GM21825 (cell line): ENCODE results near the gene PPWD1.
"Not testable (repeated sequence)": the region's sequence is repeated elsewhere in the genome, so short reads cannot be mapped to it uniquely, and the experiment has no call there.

Source experiments
- ATAC-seq: cut with Tn5 transposase; IDR thresholded peaks from one replicate; pipeline ENCODE4 v1.9.1; 2021; ENCODE audit warnings: mild to moderate bottlenecking, moderate library complexity; ENCODE audit not compliant: unreplicated experiment

The PPWD1 gene

DNA sequence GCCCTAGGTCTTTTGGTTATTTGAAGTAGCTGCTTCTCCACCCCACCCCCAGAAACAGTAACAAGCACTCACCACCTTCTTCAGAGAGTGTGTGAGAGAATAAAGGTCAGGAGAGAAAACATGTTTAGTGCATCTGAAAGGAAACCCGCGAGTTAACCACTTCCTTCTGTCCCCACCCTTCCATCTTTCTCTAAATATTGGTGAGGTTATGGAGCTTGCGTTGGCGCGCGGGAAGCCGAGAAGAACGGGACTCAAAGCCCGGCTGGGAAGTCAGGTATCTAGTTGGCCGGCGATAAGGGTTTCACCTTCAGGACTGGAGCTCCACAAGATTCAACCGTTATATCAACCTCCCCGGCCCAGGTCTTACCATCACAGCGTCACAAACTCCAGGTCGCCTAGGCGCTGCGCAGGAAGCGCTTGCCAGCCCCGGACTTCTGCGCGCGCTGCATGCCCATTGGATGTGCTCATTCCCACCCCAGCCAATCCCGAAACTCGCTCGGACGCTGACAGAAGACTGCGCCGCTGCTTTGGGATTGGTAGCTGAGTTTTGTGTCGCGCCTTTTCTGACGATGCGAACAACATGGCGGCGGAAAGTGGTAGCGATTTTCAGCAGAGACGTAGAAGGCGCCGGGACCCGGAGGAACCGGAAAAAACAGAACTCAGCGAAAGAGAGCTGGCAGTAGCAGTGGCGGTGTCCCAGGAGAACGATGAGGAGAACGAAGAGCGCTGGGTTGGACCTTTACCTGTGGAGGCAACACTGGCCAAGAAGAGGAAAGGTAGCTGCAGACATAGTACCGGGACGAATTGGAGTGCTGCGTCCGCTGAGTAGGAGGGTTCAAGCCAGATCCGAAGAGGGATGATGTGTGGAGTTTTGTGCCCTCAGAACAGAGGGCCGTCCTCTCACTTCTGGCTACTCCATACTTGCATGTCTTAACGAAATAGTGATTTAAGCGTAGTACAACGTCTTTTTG is at the start of gene PPWD1, which contains the start of gene CENPK:
Gene PPWD1, plus strand, starts transcription at position 566 of the 971 bp plus-strand sequence. Its CDS starts 15 bp downstream, at position 581.
Gene CENPK, minus strand, starts transcription at position 438 of the 971 bp plus-strand sequence. CDS start 8,261 bp downstream, outside the sequence.
- peak; percentile 100 for ATAC-seq

DNA sequence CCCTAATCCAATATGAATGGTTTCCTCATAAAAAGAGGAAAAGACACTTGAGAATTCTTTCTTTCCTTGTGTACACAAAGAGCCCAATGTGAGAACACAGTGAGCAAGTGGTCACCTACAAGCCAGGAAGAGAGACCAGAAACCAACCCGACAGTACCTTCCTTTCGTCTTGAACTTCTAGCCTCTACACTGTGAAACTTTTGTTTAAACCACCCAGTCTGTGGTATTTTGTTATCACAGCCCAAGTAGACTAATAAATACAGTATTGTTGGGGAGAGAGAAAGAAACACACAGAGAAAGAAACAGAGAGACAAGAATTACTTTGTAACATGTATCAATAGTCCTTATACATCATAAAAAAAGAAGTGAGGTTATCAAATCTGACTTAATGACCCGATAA is 37.4 kb upstream of the PPWD1 start:
- ATAC-seq, result no peak

DNA sequence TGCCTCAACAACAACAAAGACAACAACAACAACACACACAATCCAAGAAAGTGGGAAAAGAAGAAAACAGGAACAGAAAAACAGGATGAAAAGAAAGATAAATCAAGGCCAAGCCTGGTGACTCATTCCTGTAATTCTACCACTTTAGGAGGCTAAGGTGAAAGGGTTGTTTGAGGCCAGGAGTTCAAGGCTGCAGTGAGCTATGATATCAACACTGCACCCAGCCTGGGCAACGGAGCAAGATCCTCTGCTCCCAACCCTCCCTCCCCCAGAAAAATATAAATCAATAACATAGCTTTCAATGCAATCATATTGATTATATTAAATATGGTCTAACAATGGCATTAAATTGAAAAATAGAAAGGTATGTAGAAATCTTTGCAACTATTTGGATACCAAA is 32.2 kb upstream of the PPWD1 start:
- no peak for ATAC-seq

DNA sequence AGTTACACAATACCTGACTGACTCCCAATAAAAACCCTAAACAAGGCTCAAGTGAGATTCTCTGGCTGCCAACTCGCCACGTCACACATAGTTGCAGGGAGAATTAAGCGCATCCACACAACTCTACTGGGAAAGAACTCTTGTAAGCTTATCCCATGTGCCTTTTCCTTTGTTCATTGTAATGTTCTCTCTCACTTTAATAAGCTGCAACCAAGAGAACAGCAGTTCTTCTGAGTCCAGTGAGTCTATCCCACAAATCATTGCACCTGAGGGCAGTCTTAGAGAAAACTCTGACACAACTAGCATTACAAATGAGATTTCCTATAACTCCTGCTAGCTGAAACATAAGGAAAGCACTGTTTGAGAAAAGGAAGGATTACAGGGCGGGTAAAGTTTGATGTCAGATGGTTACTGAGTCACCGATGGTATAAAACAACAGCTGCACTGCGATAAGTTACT is 27.5 kb upstream of the PPWD1 start:
- no peak for ATAC-seq

DNA sequence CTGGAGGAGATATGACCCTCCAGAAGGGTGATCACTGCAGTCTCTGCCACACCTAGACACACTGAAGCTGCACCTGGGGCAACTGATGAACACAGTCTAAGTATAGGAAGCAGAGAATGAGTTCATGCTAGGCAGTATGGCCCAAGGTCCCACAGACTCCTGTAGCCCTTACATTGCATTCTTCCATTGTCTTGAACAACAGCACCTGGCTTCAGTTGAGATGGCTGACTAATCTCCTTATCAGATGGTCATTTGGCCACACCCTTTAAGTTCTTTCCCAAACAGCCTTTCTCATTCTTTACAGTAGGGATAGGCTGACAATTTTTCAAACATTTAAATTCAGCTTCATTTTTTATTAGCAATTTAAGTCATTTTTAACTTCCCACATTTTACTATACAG is 23.3 kb upstream of the PPWD1 start:
- no peak for ATAC-seq

DNA sequence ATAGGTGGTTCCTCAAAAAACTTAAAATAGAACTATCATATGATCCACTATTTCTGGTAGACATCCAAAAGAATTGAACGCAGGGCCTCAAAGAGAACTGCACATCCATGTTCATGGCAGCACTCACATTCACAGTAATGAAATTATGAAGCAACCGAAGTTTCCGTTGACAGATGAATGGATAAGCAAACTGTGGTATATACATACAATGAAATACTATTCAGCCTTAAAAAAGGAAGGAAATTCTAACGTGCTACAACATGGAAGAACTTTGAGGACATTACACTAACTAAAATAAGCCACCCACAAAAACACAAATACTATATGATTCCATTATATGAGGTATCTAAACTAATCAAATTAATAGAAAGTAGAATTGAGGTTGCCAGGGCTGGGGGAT is 18.6 kb upstream of the PPWD1 start:
- ATAC-seq, result no peak

DNA sequence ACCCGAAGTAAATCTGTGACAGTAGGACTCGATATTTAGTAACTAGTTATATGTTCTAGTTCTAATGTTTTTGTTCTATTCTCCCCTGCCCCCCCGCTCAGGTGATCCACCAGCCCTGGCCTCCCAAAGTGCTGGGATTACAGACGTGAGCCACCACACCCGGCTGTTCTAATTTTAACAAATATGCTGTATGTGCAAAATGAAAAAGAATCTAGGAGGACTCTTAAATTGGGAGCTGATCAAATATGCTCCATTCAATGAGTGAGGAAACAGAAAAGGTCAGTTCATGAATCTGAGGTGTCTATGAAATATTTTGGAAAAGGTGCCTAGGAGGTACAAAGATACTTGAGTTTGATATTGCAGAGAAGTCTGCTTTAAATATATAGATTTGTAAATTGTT is 17.0 kb upstream of the PPWD1 start:
- ATAC-seq, result no peak

DNA sequence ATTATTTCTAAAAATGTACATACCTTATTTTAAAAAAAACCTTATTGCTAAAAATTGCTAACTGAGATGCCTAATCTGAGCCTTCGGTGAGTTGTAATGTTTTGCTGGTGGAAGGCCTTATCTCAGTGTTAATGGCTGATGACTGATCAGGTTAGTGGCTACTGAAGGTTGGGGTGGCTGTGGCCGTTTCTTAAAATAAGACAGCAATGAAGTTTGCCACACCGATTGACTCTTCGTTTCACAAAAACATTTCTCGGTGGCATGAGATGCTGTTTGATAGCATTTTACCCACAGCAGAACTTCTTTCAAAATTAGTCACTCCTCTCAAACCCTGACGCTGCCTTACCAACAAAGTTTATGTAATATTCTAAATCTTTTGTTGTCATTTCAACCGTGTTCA is 14.8 kb upstream of the PPWD1 start:
- ATAC-seq, result no peak

DNA sequence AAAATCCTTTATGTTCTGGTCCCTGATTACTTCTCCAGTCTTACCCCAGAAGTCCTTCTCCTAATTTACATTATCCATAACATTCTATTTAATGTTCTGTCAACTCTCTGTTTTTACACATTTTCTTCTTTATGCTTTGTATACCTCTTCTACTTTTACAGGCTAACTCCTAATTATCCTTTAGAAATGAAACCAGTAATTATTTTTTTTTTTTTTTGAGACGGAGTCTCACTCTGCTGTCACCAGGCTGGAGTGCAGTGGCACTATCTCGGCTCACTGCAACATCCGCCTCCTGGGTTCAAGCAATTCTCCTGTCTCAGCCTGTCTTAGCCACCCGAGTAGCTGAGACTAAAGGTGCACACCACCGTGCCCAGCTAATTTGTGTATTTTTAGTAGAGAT is 9.2 kb upstream of the PPWD1 start:
- ATAC-seq, result no peak

DNA sequence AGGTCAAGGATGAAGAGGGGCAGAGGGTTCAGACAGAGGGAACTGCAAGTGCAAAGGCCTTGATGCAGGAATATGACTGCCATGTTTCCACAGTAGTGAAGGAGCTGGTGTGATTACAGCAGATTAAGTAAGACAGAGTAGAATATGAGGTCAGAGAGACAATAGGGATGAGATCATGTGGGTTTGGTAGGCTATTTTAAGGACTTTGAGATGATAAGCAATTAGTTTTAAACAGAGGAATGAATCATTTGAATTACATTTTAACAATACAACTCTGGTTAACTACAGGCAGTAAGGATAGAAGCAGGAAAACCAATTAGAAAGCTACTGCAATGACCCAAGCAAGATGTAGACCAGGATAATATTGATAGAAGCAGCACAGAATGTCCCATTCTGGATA is 7.8 kb upstream of the PPWD1 start:
- ATAC-seq, result no peak

DNA sequence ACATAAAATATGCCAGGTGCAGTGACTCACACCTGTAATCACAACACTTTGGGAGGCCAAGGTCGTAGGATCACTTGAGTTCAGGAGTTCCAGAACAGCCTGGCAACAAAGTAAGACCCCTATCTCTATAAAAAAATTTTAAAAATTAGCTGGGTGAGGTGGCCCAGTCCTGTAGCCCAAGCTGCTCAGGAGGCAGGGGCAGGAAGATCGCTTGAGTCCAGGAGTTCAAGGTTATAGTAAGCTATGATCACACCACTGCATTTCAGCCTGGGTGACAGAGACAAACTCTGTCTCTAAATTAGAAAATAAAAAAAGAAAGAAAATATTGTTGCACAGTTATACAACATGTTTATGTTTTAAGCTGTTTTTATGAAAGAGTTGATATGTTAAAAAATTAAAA is 6.9 kb upstream of the PPWD1 start:
- no peak for ATAC-seq

DNA sequence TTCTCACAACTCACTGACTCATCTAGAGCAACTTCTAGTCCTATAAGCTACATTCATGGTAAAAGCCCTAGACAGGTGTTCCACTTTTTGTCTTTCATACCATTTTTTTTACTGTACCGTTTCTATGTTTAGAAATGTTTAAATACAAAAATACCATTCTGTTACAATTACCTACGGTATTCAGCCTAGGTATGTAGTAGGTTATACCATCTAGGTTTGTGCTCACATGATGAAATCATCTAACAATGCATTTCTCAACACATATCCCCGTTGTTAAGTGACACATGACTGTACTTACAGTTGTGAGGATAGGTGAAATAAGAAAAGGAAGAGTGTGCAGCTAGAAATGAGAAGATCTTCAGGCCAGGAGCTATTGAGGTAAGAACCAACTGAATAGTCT is 6.4 kb upstream of the PPWD1 start:
- no peak for ATAC-seq

DNA sequence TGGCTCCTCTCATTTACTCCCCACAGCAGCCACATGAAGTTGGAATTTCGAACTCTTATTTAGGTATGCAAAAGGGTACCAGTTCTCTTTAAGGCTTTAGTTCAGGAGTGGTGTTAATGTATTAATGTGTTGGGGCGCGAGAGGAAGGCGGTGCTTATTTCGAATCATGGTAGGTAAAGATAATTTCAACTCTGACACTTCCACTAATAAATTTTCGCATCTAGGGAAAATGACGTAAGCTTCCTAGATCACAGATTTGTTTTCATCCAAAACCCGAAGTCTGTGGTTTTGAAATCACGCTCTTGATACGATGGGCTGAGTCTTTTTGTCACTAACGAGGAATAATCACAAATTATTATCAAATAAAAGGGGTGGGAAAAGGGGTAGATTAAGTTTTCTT is 681 bp downstream of the PPWD1 start:
- ATAC-seq, result no peak

DNA sequence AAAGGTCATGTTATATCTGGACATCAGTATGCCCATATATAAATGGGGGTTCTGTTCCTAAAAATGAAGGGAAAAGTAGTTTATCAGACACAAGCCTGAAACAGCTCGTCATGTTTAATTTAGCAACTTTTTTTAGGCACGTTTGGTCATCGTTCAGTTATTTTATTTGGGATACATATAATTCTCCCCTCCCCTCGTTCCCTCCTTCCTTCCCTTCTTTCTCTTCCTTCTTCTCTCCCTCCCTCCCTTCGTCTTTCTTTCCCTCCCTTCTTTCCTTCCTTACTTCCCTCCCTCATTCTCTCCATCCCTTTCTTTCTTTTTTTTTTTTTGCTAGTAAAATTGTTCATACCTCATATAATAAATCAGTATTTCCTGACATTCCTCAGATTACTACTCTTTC is 3.4 kb downstream of the PPWD1 start:
- no peak for ATAC-seq

DNA sequence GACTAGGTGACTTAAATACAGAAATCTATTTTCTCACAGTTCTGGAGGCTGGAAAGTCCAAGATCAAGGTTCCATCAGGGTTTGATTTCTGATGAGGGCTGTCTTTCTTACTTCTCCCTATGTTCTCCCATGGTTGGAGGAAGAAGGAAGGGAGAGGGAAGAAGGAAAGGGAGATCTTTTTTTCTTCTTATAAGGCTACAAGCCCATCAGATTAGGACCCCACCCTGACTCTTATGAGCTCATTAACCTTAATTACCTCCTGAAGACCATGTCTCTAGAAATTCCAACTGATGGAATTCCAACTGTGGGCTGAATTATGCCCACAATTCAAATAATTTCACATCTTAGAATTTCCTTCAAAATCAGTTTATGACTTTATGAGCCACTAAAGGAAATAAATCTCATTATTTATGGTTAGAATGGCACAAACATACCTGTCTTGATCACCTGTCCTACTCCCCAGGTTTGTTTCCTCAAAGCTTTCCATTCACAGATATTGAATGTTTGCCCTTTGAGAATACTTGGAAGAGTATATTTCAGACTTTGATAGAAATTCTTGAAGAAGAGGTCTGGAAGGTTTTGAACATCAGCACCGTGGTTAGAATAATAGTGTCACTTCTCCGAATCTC is 7.6 kb downstream of the PPWD1 start:
- ATAC-seq, result no peak

DNA sequence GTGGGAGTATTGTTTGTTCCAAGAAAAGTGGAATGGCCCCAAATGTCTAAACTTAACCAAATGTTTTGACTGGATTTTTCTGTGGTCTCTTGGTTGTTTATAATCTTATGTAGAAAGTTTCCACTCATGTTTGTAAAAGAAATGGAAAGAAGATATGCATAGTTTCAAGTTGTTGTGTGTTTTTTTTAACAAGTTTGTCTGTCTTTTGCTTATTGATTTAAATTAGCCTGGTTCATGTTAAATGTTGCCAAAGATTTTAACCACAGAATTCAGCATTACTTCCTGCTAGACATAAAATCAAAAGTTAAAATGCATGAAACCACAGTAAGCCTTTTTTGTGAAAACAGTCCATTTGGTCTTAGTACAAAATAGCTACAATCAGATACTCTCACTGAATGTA is 14.0 kb downstream of the PPWD1 start:
- ATAC-seq, result no peak

DNA sequence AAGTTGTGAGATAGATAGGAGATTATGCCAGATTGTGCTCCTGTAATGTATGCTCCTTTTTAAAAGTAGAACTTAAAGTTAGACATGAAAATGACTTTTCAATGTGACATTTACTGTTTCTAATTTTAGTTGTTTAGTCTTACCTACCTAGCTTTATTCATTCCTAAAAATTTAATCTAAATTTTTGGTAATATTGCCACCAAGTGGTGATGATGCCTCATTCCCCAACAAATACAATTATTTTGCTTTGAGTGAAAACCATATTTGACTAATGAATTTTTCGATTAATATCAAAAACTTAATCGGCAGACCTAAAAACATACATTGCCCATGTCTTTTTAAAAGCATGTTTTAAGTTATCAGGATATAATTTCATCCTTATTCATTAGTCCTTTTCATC is 25.6 kb downstream of the PPWD1 start:
- no peak for ATAC-seq

DNA sequence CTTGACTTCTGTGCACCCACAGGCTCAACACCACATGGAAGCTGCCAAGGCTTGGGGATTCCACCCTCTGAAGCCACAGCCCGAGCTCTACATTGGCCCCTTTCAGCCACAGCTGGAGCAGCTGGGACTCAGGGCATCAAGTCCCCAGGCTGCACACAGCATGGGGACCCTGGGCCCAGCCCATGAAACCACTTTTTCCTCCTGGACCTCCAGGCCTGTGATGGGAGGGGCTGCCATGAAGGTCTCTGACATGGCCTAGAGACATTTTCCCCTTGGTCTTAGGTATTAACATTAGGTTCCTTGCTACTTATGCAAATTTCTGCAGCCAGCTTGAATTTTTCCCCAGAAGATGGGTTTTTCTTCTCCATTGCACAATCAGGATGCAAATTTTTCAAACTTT is 38.7 kb downstream of the PPWD1 start:
- not testable (repeated sequence) for ATAC-seq

DNA sequence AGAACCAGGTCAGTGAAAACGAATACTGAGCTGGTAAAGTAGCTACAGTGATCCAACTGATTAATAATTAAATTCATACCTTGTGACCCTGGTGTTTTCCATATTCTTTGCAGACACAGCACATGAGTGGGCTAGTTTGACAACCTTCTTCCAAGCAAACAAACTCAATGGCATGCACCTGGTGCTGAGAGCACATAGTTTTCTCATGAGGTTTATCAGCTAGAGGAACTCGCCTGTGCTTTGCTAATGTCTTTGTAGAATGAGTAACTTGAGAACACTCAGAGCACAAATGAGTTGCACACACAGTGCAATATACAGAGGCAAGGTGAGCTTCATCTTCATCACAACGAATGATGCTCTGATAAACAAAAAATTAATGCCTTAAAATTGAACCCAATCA is 48.4 kb downstream of the PPWD1 start:
- no peak for ATAC-seq

DNA sequence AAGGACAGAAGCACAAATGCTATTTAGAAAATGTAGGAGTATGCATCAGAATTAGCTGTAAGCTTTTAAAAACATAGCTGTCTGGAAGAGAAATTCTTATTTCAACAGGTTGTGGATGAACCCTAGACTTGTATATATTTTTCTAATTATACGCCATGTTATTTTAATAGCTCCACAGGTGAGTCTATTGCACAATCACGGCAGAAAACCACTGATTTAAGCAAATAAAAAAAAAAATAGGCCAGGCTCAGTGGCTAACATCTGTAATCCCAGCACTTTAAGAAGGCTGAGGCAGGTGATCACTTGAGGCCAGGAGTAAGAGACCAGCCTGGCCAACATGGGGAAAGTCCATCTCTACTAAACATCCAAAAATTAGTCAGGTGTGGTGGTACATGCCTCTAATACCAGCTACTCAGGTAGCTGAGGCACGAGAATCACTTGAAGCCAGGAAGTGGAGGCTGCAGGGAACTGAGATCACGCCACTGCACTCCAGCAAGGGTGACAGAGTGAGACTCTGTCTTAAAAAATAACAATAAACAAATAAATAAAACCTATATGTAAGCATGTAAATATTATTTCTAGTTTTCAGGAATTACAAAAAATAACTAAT is 49.3 kb downstream of the PPWD1 start:
- ATAC-seq, result no peak

DNA sequence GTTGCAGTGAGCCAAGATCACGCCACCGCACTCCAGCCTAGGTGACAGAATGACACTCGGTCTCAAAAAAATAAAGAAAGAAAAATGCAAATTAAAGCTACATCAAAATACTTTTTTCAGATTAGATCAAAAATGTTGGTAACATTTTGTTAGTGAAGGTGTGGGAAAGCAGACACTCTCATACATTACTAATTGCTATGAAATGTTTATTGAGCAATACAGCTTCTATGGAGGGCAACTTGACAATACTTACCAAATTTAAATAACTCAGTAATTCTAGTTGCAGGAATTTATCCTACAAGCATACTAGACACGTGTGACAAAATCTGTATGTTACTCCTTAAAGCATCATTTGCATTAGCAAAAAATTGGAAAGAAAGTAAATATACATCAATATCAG is 56.9 kb downstream of the PPWD1 start:
- no peak for ATAC-seq

DNA sequence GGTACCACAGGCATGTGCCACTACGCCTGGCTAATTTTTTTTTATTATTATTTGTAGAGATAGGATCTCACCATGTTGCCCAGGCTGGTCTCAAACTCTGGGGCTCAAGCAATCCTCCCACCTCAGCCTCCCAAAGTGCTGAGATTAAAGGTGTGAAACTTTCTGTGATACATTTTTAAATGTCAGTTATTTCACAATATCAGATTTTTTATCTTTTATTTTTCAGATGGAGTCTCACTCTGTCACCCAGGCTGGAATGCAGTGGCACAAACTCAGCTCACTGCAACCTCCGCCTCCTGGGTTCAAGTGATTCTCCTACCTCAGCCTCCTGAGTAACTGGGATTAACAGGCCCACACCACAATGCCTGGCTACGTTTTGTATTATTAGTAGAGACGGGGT is 58.9 kb downstream of the PPWD1 start:
- not testable (repeated sequence) for ATAC-seq
